Astrocyte of the cerebellum (primary cell): ENCODE measurements around the gene FAM193B.

Source experiments
- DNase-seq: peaks from one replicate; pipeline ENCODE4 v3.0.0-alpha.2; 2011; ENCODE audit warnings: low read depth
- H3K4me3 ChIP-seq: 2 replicates; pipeline ENCODE4 v1.5.1; 2011; ENCODE audit warnings: mild to moderate bottlenecking, low read depth, low read length, moderate library complexity
- in situ Hi-C: cut with HindIII; loops from 2 replicates; pipeline ENCODE4 v1.10.0; 2017; ENCODE audit warnings: low sequenced_read_pairs
- TF ChIP-seq, protein P1 (sequence below): IDR thresholded peaks from 2 replicates; pipeline ENCODE4 v1.5.1; 2012; ENCODE audit warnings: low read length, low read depth, moderate library complexity, mild to moderate bottlenecking; ENCODE audit errors: missing control alignments

The FAM193B gene

DNA sequence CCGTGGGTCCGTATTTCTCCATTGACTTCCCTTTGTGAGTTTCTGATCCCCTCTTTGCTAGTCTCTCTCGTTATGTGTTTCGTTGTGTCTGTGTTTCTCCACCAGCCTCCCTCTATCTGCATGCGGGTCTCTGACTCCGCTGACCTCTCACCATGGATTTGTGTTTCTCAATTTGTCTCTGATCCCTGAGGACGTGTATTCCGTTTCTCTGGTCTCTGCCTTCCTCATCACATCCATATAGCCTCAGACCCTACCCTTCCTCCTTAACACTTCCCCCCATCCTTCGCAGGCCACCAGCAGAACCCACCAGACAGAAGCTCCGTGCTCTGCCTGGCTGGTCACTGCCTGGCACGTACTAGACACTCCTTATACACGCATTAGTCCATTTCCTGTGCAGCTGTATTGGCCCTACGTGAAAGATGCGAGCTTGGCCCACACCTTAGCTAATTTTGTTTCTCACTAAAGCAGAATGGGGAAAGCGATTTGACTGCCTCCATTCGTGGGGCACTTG, 46.2 kb upstream of the FAM193B start:
- in situ Hi-C loops = no loop called here
- TF ChIP-seq, protein P1, sequence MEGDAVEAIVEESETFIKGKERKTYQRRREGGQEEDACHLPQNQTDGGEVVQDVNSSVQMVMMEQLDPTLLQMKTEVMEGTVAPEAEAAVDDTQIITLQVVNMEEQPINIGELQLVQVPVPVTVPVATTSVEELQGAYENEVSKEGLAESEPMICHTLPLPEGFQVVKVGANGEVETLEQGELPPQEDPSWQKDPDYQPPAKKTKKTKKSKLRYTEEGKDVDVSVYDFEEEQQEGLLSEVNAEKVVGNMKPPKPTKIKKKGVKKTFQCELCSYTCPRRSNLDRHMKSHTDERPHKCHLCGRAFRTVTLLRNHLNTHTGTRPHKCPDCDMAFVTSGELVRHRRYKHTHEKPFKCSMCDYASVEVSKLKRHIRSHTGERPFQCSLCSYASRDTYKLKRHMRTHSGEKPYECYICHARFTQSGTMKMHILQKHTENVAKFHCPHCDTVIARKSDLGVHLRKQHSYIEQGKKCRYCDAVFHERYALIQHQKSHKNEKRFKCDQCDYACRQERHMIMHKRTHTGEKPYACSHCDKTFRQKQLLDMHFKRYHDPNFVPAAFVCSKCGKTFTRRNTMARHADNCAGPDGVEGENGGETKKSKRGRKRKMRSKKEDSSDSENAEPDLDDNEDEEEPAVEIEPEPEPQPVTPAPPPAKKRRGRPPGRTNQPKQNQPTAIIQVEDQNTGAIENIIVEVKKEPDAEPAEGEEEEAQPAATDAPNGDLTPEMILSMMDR = no peak
- DNase-seq = no peak
- H3K4me3 ChIP-seq = peak overlapping the region; percentile 81

DNA sequence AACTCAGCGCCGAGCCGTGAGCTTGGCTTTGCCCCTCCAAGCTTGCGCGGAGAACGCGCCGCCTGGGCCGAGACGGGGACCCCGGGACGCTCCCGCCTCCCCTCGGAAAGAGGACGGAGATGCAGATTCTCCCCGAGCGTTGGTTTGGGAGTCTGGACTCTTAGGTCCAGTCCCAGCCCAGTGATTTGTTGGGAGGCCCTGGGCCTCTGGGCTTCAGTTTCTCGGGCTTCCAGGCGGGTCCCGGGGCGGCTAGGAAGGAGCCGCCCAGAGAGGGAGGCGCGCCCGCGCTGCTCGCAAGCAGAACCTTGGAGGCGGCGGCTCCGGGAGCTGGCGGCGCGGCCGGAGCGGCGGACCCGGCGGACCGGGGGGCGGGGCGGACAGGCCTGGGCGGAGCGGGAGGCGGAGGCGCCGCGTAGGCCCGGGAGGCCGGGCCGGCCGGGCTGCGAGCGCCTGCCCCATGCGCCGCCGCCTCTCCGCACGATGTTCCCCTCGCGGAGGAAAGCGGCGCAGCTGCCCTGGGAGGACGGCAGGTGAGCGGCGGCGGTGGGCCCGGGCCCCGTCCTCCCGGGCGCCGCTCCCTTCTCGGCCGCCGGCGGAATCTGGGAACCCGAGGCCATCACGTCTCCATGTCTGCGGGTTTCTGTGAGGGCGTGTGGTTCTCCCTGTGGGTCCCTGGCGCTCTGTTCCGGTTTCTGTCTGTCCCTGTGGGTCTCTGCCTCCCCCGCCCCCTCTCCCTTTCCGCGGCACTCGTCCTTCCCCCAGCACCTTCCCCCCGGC, 45.6 kb upstream of the FAM193B start, which contains the start of gene B4GALT7:
Gene B4GALT7, plus strand, starts transcription at position 402 of the 777 bp plus-strand sequence. Its CDS starts 79 bp downstream, at position 481.
- peak; percentile 31 for DNase-seq
- in situ Hi-C loops = no loop called here
- H3K4me3 ChIP-seq = peak within 1 kb of the TSS; percentile 81
- TF ChIP-seq, protein P1 = no peak

DNA sequence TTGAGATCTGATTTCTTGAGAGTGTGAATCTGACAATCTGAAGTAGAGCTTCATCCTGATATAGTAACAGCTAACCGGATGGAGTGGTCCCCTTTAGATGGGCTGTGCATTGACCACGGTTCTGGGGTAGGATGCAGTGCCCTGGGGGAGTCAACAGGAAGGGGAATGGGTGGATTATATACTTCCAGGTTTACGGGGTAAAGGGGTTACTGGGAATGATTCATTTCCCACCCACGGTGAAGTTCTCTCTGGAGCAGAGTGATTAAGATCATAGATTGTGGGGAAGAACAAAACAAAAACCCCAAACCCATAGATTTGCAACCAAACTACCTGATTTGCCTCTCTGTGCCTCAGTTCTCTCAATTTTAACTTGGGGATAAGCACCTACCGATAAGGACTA, 44.1 kb upstream of the FAM193B start:
- in situ Hi-C loops = no loop called here
- no peak for DNase-seq
- TF ChIP-seq, protein P1 = no peak
- no peak overlapping the region for H3K4me3 ChIP-seq

DNA sequence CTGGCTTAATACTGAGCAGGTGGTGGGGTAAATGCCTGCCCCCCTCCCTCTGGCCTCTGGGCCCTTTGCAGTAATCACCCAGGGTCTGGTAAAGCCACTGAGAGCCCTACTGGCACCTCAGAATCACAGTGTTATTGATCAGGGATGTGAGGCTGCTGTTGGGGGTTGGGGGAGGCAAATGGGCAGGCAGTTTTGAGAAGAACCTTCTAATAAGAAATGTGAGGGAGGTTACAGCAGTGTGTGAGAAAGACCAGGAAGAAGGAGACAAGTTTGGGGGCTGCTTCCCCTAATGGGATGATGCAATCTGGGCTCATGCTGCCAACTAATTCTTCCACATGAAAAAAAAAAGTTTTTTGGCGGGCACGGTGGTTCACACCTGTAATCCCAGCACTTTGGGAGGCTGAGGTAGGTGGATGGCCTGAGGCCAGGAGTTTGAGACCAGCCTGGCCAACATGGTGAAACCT, 42.4 kb upstream of the FAM193B start:
- TF ChIP-seq, protein P1 = no peak
- H3K4me3 ChIP-seq = no peak overlapping the region
- in situ Hi-C loops = no loop called here
- no peak for DNase-seq

DNA sequence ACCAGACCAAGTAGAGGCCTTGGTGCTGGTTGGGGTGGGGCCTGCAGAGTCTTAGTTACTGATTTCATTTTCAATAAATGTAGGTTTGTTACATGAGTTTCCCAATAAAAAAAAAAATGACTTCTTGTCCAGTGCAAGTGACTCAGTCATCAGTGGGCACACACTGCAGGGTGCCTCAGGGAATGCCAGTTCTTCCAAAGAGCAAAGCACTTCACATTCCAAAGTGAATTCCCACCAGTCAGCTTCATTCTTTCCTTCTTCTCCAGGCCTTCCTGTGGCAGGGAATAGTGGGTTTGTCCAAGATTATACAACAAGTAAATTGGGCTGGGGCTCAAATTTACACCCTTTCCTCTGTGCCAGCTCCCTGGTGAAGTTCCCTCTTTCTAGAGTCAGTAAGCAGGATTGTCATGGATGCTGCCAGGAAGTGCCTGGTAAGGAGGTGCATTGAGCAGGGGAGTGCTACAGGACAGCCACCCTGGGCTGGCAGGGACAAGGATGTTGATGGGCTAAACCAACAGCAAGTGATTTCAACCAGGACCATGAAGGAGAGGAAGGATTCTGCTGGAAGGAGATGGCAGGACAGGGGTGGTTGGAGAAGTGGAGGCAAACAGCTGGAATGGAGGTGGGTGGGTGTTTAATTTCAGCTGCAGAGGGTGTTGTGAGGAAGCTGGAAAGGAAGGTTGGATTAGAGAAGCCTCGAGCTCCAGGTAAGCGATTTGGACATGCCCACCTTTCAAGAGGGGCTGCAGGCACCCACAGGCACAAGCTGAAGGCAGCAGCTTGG, 41.8 kb upstream of the FAM193B start:
- H3K4me3 ChIP-seq = no peak overlapping the region
- TF ChIP-seq, protein P1 = no peak
- no peak for DNase-seq
- in situ Hi-C loops = no loop called here

DNA sequence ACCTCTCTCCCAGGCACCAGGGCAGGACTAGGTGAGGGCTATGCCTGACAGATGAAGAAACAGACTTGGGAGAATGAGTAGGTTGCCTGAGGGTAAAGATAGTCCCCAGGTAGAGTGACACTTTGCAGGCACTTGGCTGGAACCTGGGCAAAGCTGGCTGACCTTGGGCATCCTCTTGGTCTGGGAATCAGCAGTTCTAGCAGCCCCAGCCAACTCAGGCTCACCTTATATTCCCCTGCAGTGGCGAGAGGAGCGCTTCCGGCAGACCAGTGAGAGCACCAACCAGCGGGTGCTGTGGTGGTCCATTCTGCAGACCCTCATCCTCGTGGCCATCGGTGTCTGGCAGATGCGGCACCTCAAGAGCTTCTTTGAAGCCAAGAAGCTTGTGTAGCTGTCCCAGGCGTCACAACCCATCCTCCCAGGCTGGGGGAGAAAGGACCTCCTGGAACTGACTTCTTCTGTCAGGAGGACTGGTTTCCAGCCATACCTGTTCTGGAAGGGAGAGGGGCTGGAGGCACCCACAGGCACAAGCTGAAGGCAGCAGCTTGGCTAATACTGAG, 40.7 kb upstream of the FAM193B start:
- TF ChIP-seq, protein P1 = no peak
- H3K4me3 ChIP-seq = no peak overlapping the region
- DNase-seq = no peak
- in situ Hi-C loops = no loop called here
